SK-N-MC (cell line): ENCODE measurements around the gene UTP18.

Experiments
- DNase-seq: peaks from one replicate; pipeline ENCODE4 v3.0.0-alpha.2; 2011; ENCODE audit warnings: low read depth, low spot score
- H3K27ac ChIP-seq: fragments of 200-600 bp; sonication (generic); 2 replicates; pipeline ENCODE4 v1.5.1; 2016; ENCODE audit warnings: mixed run types
- H3K36me3 ChIP-seq: fragments of 200-600 bp; sonication (generic); 2 replicates; pipeline ENCODE4 v1.6.1; 2017; ENCODE audit warnings: antibody characterized with exemption, low read length, mixed read lengths; ENCODE audit not compliant: insufficient read depth
- H3K4me3 ChIP-seq: fragments of 200-600 bp; sonication (generic); 2 replicates; pipeline ENCODE4 v1.5.1; 2016
- H3K9ac ChIP-seq: fragments of 200-600 bp; sonication (generic); 2 replicates; pipeline ENCODE4 v1.8.0; 2017; ENCODE audit warnings: mixed run types, mixed read lengths; ENCODE audit not compliant: insufficient read length
- H3K9me3 ChIP-seq: fragments of 200-600 bp; sonication (generic); 2 replicates; pipeline ENCODE4 v1.6.1; 2017; ENCODE audit warnings: low read depth, mild to moderate bottlenecking, antibody characterized with exemption, low read length, moderate library complexity, mixed read lengths
- EZH2 ChIP-seq: fragments of 200-600 bp; sonication (generic); IDR thresholded peaks from one replicate; pipeline ENCODE4 v1.6.1; 2017; ENCODE audit warnings: antibody characterized with exemption
- FOXP2 ChIP-seq: optimal IDR thresholded peaks from 2 replicates; pipeline ENCODE3; 2011; ENCODE audit warnings: mild to moderate bottlenecking, moderate library complexity; ENCODE audit not compliant: insufficient read depth; ENCODE audit errors: extremely low read length, control extremely low read depth
- POLR2AphosphoS5 ChIP-seq: IDR thresholded peaks from 2 replicates; pipeline ENCODE4 v1.6.1; 2012; ENCODE audit warnings: mild to moderate bottlenecking, low read depth, low read length, borderline replicate concordance

Gene UTP18

DNA sequence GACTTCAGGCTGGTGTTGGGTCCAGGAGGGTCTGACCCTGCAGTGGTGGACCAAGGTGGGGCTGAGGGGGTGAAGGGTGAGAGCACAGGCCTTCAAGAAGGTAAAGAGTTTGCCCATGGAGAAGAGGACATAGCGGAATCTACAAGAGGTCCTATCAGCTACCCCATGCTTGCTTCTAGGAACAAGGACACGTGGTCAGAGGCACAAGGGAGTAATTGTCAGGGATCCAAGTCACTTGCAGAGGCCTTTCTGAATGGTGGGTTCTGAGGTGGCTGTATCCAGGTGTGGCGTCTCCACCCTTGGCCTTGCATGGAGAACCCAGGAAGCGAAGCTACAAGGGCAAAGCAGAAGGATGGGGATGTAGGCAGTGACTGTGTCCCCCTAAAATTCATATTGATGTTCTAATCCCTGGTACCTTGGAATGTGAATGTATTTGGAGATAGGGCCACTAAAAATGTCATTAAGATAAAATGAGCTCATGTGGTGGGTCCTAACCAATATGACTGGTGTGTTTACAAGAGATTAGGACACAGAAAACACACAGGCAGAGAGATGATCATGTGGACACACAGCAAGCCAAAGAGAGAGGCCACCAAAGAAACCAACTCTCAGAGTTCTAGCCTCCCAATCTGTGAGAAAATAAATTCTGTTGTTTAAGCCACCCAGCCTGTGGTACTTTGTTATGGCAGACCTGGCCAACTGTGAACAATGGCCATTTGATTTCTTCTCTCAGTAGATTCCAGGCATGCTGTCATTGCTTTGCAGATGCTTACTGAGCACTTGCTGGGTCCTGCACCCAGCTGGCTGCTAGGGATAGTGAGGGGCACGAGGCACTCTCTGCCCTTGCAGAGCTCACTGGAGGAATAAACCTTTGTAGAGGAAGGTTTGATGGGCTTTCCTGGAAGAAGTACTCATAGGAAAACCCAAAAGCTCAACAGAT lies 75.8 kb downstream of the UTP18 start:
- no peak for DNase-seq
- H3K9me3 ChIP-seq: no peaks in the 10 kb centered on the region
- TF ChIP-seq POLR2AphosphoS5: no peak
- H3K4me3 ChIP-seq: no peak overlapping the region
- no peaks in the 10 kb centered on the region for H3K36me3 ChIP-seq
- H3K27ac ChIP-seq: no peak overlapping the region
- H3K9ac ChIP-seq: no peak overlapping the region

DNA sequence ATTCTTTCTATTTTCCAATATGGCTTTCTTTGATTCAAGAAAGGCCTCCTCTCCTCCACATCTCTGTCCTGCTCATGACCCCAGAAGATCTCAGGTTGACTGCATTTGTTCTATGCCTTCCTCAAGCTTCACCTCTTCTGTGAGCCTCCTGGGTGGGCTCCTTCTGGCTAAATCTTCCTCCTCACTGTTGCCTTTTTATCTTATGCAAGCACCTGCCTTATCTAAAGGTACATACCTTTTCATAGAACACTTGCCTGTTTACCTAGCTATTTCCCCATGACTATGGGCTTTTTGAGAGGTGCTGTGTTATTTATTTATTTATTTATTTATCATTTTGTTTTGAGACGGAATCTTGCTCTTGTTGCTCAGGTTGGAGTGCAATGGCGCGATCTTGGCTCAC lies 81.1 kb downstream of the UTP18 start:
- DNase-seq: no peak
- H3K36me3 ChIP-seq: no peaks in the 10 kb centered on the region
- H3K4me3 ChIP-seq: no peak overlapping the region
- TF ChIP-seq FOXP2 (no peak), POLR2AphosphoS5 (no peak), EZH2 (no peak)
- no peak overlapping the region for H3K9ac ChIP-seq
- H3K27ac ChIP-seq: no peak overlapping the region
- no peaks in the 10 kb centered on the region for H3K9me3 ChIP-seq

DNA sequence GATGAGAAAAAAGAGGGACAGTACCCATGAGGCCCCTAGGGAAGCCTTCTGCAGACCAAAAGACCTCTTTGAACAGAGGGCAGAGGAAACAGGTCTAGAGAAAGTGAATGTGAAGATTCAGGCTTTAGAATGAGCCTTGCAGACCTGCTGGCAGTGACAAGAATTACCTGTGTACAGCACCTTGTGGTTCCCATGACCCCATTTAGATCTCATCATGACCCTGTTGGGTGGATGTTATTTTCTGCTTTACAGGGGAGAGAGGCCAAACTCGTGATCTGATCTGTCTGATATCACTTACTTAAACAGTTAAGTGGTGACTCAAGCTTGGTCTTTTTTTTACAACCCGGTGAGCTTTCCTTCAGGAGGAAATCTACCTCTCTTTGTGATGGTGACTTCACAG lies 81.9 kb downstream of the UTP18 start:
- TF ChIP-seq EZH2 (no peak), POLR2AphosphoS5 (no peak), FOXP2 (no peak)
- Histone ChIP-seq H3K9ac (no peak overlapping the region), H3K36me3 (no peaks in the 10 kb centered on the region), H3K4me3 (no peak overlapping the region), H3K9me3 (no peaks in the 10 kb centered on the region), H3K27ac (no peak overlapping the region)
- no peak for DNase-seq

DNA sequence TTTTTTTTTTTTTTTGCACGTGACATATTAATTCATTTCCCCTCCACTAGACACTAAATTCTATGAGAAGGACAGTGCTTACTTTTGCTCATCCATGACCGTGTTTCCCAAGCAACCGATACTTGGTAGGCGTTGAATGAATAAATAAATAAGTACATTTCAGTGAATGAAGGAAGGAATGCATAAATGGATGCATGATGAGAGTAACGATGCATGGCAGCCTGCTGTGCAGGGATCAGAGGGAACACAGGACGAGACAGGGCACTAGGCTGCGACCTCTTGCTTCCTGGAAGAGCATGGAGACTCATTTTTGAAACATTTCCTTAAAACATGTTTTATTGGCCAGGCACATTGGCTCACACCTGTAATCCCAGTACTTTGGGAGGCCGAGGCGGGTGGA lies 84.2 kb downstream of the UTP18 start:
- TF ChIP-seq FOXP2: no peak
- TF ChIP-seq EZH2: no peak
- no peak for TF ChIP-seq POLR2AphosphoS5
- Histone ChIP-seq H3K27ac (no peak overlapping the region), H3K36me3 (no peaks in the 10 kb centered on the region), H3K4me3 (no peak overlapping the region), H3K9ac (no peak overlapping the region), H3K9me3 (no peaks in the 10 kb centered on the region)
- no peak for DNase-seq

DNA sequence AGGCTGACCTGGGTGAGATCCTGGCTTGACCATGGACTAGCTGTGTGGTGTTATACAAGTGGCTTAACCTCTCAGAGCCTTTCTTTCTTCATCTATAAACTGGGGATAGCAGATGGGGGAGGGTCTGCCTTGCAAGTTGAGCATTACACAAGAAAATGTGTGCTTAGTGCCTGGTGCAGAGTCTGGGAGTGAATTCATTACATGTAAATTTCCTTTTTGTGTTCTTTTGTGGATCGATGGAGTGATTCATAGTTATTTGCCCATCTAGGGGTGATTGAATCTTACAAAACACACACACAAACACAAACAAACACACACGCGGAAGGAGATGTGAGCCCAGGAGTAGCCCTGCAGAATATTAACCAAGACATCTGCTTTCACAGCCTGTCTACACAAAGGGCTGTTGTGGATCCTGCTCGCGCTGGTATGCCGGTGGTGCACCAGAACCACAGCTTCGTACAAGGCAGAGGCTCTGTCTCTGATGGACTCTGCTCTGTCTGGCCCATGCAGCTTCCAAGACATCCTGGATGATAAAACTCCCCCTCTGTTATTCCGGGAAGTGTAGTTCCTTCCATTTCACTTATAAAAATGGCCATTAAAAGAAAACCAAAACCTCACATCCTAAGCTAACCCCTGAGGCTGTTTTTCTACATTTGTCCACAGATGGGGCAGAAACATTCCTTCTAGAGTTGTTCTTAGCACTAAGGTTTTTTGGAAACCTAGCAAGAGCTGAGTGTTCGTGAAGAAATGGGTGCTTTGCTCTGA lies 86.1 kb downstream of the UTP18 start:
- no peak for TF ChIP-seq FOXP2
- no peak for DNase-seq
- H3K27ac ChIP-seq: no peak overlapping the region
- H3K9me3 ChIP-seq: no peaks in the 10 kb centered on the region
- H3K36me3 ChIP-seq: no peaks in the 10 kb centered on the region
- no peak overlapping the region for H3K9ac ChIP-seq
- H3K4me3 ChIP-seq: no peak overlapping the region
